Mesendoderm (in vitro differentiated cells): Measurements from ENCODE around the gene MYOF.

Experiments
- DNase-seq: peaks from one replicate; pipeline ENCODE4 v3.0.0; 2013
- H2AK5ac ChIP-seq: 2 replicates; pipeline ENCODE4 v1.6.1; 2013; ENCODE audit warnings: low read length, inconsistent platforms
- H2BK120ac ChIP-seq: 2 replicates; pipeline ENCODE4 v1.6.1; 2013; ENCODE audit warnings: low read depth, mild to moderate bottlenecking, low read length, moderate library complexity, mixed read lengths
- H2BK15ac ChIP-seq: replicated peaks from 2 replicates; pipeline ENCODE4 v1.6.1; 2013; ENCODE audit warnings: low read depth, mild to moderate bottlenecking, moderate library complexity
- H2BK5ac ChIP-seq: 2 replicates; pipeline ENCODE4 v1.6.1; 2013; ENCODE audit warnings: low read length, inconsistent platforms
- H3K18ac ChIP-seq: 2 replicates; pipeline ENCODE4 v1.6.1; 2013; ENCODE audit warnings: mild to moderate bottlenecking, low read length, mixed read lengths
- H3K23ac ChIP-seq: one replicate; pipeline ENCODE4 v1.6.1; 2013; ENCODE audit warnings: low read length
- H3K27ac ChIP-seq: 2 replicates; pipeline ENCODE4 v1.5.1; 2013; ENCODE audit warnings: low read depth, mild to moderate bottlenecking, inconsistent platforms, low read length, moderate library complexity
- H3K27me3 ChIP-seq: 2 replicates; pipeline ENCODE4 v1.6.1; 2013; ENCODE audit warnings: low read length, control low read depth, mild to moderate bottlenecking, inconsistent platforms; ENCODE audit not compliant: insufficient read depth, poor library complexity
- H3K36me3 ChIP-seq: 2 replicates; pipeline ENCODE4 v1.6.1; 2013; ENCODE audit warnings: low read length, inconsistent platforms; ENCODE audit not compliant: control insufficient read depth, insufficient read depth
- H3K4ac ChIP-seq: one replicate; pipeline ENCODE4 v1.6.1; 2013; ENCODE audit warnings: low read depth, mild to moderate bottlenecking, low read length, moderate library complexity
- H3K4me1 ChIP-seq: 2 replicates; pipeline ENCODE4 v1.6.1; 2013; ENCODE audit warnings: low read depth, low read length, inconsistent platforms; ENCODE audit not compliant: control insufficient read depth
- H3K4me2 ChIP-seq: 2 replicates; pipeline ENCODE4 v1.6.1; 2013; ENCODE audit warnings: low read length
- H3K4me3 ChIP-seq: 2 replicates; pipeline ENCODE4 v1.5.1; 2013; ENCODE audit warnings: mild to moderate bottlenecking, low read length
- H3K56ac ChIP-seq: one replicate; pipeline ENCODE4 v1.6.1; 2013; ENCODE audit warnings: low read length
- H3K79me1 ChIP-seq: 2 replicates; pipeline ENCODE4 v1.6.1; 2013; ENCODE audit warnings: low read length, inconsistent platforms
- H3K79me2 ChIP-seq: 2 replicates; pipeline ENCODE4 v1.6.1; 2013; ENCODE audit warnings: mild to moderate bottlenecking, low read length; ENCODE audit not compliant: control insufficient read depth, insufficient read depth
- H3K9ac ChIP-seq: 2 replicates; pipeline ENCODE4 v1.6.1; 2013; ENCODE audit warnings: low read length, inconsistent platforms
- H4K5ac ChIP-seq: one replicate; pipeline ENCODE4 v1.6.1; 2013; ENCODE audit warnings: low read length
- H4K8ac ChIP-seq: one replicate; pipeline ENCODE4 v1.6.1; 2013; ENCODE audit warnings: low read depth, mild to moderate bottlenecking, control low read depth, low read length, moderate library complexity
- WGBS: extraction: QIAGEN DNeasy Blood & Tissue Kit; methylation state at CpG from one replicate; pipeline ENCODE4 v1.1.7; 2013; ENCODE audit warnings: low lambda C conversion rate, missing lambda C conversion rate; ENCODE audit not compliant: insufficient coverage; ENCODE audit errors: extremely low coverage; 5-methylcytosine and 5-hydroxymethylcytosine counted together

Gene MYOF

GRCh38 chr10:93280121-93280698 lies 201.9 kb downstream of the MYOF start:
- H2BK15ac ChIP-seq = peak overlapping the region; percentile 93
- H3K23ac ChIP-seq = peak overlapping the region; percentile 48
- H2AK5ac ChIP-seq = peak overlapping the region; percentile 100
- no peak for DNase-seq
- WGBS = no CpG with 5 or more reads among the region's 6 CpGs
- peak overlapping the region; percentile 100 for H3K18ac ChIP-seq
- H3K4ac ChIP-seq = peak overlapping the region; percentile 100
- H2BK120ac ChIP-seq = peak overlapping the region; percentile 100
- H3K4me3 ChIP-seq = no peak overlapping the region
- peak overlapping the region; percentile 99 for H4K5ac ChIP-seq
- peak overlapping the region; percentile 94 for H3K56ac ChIP-seq
- H3K79me1 ChIP-seq = no peaks in the 10 kb centered on the region
- H4K8ac ChIP-seq = peak overlapping the region; percentile 78
- H3K4me1 ChIP-seq = peaks cover 16% of the 10 kb centered on the region
- peak overlapping the region; percentile 100 for H2BK5ac ChIP-seq
- H3K36me3 ChIP-seq = no peaks in the 10 kb centered on the region
- H3K79me2 ChIP-seq = no peaks in the 10 kb centered on the region
- peak overlapping the region; percentile 73 for H3K9ac ChIP-seq
- no peak overlapping the region for H3K4me2 ChIP-seq
- peak overlapping the region; percentile 100 for H3K27ac ChIP-seq
- H3K27me3 ChIP-seq = no peaks in the 10 kb centered on the region

GRCh38 chr10:93277360-93277759 lies 204.8 kb downstream of the MYOF start:
- H3K79me1 ChIP-seq = no peaks in the 10 kb centered on the region
- peak overlapping the region; percentile 27 for H2BK5ac ChIP-seq
- H2AK5ac ChIP-seq = peak overlapping the region; percentile 2
- no peak overlapping the region for H3K27ac ChIP-seq
- H3K18ac ChIP-seq = peak overlapping the region; percentile 33
- peak overlapping the region; percentile 75 for H2BK15ac ChIP-seq
- H4K8ac ChIP-seq = no peak overlapping the region
- no peaks in the 10 kb centered on the region for H3K36me3 ChIP-seq
- H3K9ac ChIP-seq = no peak overlapping the region
- peak overlapping the region; percentile 84 for H3K4ac ChIP-seq
- no peak overlapping the region for H3K4me2 ChIP-seq
- H3K23ac ChIP-seq = no peak overlapping the region
- H4K5ac ChIP-seq = peak overlapping the region; percentile 78
- no peak for DNase-seq
- H3K4me3 ChIP-seq = no peak overlapping the region
- no peaks in the 10 kb centered on the region for H3K79me2 ChIP-seq
- H3K56ac ChIP-seq = peak overlapping the region; percentile 71
- peak overlapping the region; percentile 62 for H2BK120ac ChIP-seq
- peaks cover 22% of the 10 kb centered on the region for H3K4me1 ChIP-seq
- no peaks in the 10 kb centered on the region for H3K27me3 ChIP-seq
- no CpG with 5 or more reads among the region's 4 CpGs for WGBS

- Histone ChIP-seq H2AK5ac (no peak overlapping the region), H3K4me1 (peaks cover 12% of the 10 kb centered on the region), H3K23ac (no peak overlapping the region), H3K79me1 (no peaks in the 10 kb centered on the region), H2BK15ac (peak overlapping the region; percentile 67), H3K18ac (peak overlapping the region; percentile 96), H3K27me3 (no peaks in the 10 kb centered on the region), H2BK120ac (peak overlapping the region; percentile 100), H3K27ac (peak overlapping the region; percentile 30), H3K4me2 (no peak overlapping the region), H3K4me3 (no peak overlapping the region), H3K9ac (no peak overlapping the region), H3K56ac (peak overlapping the region; percentile 45), H3K4ac (peak overlapping the region; percentile 96), H3K79me2 (no peaks in the 10 kb centered on the region), H3K36me3 (no peaks in the 10 kb centered on the region), H4K5ac (no peak overlapping the region), H2BK5ac (peak overlapping the region; percentile 84), H4K8ac (no peak overlapping the region)
- DNase-seq = peak; percentile 93
- no CpG with 5 or more reads among the region's 4 CpGs for WGBS
Observed at GRCh38 chr10:93274419-93274818, 207.7 kb downstream of the MYOF start.

GRCh38 chr10:93272884-93273675 lies 209.1 kb downstream of the MYOF start:
- Histone ChIP-seq H3K23ac (no peak overlapping the region), H2BK120ac (peak overlapping the region; percentile 100), H3K4me2 (peak overlapping the region; percentile 15), H2BK5ac (peak overlapping the region; percentile 100), H3K27ac (peak overlapping the region; percentile 98), H3K79me2 (no peaks in the 10 kb centered on the region), H3K27me3 (no peaks in the 10 kb centered on the region), H2AK5ac (peak overlapping the region; percentile 36), H3K18ac (peak overlapping the region; percentile 99), H3K9ac (peak overlapping the region; percentile 71), H3K56ac (peak overlapping the region; percentile 93), H3K79me1 (no peaks in the 10 kb centered on the region), H4K5ac (peak overlapping the region; percentile 94), H2BK15ac (peak overlapping the region; percentile 80), H3K4me3 (no peak overlapping the region), H4K8ac (peak overlapping the region; percentile 99), H3K4me1 (peaks cover 14% of the 10 kb centered on the region), H3K36me3 (no peaks in the 10 kb centered on the region), H3K4ac (peak overlapping the region; percentile 100)
- peak; percentile 95 for DNase-seq
- WGBS = no CpG with 5 or more reads among the region's 8 CpGs

GRCh38 chr10:93271347-93271746 lies 210.8 kb downstream of the MYOF start:
- H3K79me2 ChIP-seq = no peaks in the 10 kb centered on the region
- H3K4me2 ChIP-seq = no peak overlapping the region
- no peak overlapping the region for H2BK15ac ChIP-seq
- H3K18ac ChIP-seq = peak overlapping the region; percentile 6
- H2BK5ac ChIP-seq = peak overlapping the region; percentile 92
- peak overlapping the region; percentile 100 for H2BK120ac ChIP-seq
- peak overlapping the region; percentile 35 for H4K5ac ChIP-seq
- no peaks in the 10 kb centered on the region for H3K36me3 ChIP-seq
- peak overlapping the region; percentile 93 for H2AK5ac ChIP-seq
- peak overlapping the region; percentile 23 for H3K9ac ChIP-seq
- H3K79me1 ChIP-seq = no peaks in the 10 kb centered on the region
- no peaks in the 10 kb centered on the region for H3K27me3 ChIP-seq
- no peak overlapping the region for H3K23ac ChIP-seq
- H4K8ac ChIP-seq = no peak overlapping the region
- no peak for DNase-seq
- H3K27ac ChIP-seq = no peak overlapping the region
- peaks cover 17% of the 10 kb centered on the region for H3K4me1 ChIP-seq
- H3K4me3 ChIP-seq = no peak overlapping the region
- peak overlapping the region; percentile 74 for H3K4ac ChIP-seq
- peak overlapping the region; percentile 78 for H3K56ac ChIP-seq
